GM19468 (cell line): ENCODE data around the gene PIK3R6.
"Not testable (repeated sequence)": the region's sequence is repeated elsewhere in the genome, so short reads cannot be mapped to it uniquely, and the experiment has no call there.

Experiments
- ATAC-seq: cut with Tn5 transposase; IDR thresholded peaks from one replicate; pipeline ENCODE4 v1.9.1; 2021; ENCODE audit warnings: mild to moderate bottlenecking, moderate library complexity, moderate number of reproducible peaks; ENCODE audit not compliant: unreplicated experiment; ENCODE audit errors: extremely low read depth

The PIK3R6 gene

DNA sequence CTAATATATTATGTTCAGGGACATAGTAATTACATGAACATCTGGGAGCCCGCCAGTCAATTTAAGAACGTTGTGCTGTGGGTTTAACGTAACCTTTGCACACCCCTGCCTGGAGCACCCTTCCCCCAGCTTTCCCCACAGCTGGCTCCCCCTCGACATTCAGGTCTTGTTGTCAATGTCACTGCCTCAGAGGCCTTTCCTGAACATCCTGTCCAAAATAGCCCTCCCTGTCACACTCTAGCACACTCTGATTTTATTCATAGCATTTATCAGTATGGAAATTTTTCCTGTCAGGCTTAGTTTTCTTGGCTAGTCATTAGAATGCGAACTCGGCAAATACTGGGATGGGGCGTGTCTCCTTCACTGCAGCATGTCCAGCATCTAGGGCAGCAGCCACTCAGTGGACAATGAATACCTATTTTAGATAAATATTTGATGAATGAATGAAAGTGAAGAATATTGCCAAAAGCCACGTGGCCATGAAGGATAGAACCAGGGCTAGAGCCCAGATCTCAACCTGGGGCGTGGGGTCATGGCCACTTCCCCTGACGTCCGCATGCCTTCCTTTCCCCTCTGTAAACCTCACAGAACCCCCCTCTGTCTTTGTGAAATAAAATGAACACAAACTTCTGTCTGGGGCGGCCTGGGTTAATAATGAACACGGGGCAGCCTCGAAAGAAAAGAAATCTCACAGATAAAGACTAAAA lies 10.5 kb downstream of the PIK3R6 start:
- ATAC-seq, result no peak

DNA sequence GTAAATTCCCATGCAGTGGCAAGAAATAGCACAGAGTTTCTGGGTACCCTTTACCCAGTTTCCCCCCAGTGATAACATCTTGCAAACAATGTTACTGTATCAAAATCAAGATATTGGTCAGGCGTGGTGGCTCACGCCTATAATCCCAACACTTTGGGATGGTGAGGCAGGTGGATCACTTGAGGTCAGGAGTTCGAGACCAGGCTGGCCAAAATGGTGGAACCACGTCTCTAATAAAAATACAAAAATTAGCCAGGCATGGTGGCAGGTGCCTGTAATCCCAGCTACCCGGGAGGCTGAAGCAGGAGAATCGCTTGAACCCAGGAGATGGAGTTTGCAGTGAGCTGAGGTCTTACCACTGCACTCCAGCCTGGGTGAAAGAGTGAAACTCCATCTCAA lies 11.3 kb downstream of the PIK3R6 start:
- not testable (repeated sequence) for ATAC-seq

DNA sequence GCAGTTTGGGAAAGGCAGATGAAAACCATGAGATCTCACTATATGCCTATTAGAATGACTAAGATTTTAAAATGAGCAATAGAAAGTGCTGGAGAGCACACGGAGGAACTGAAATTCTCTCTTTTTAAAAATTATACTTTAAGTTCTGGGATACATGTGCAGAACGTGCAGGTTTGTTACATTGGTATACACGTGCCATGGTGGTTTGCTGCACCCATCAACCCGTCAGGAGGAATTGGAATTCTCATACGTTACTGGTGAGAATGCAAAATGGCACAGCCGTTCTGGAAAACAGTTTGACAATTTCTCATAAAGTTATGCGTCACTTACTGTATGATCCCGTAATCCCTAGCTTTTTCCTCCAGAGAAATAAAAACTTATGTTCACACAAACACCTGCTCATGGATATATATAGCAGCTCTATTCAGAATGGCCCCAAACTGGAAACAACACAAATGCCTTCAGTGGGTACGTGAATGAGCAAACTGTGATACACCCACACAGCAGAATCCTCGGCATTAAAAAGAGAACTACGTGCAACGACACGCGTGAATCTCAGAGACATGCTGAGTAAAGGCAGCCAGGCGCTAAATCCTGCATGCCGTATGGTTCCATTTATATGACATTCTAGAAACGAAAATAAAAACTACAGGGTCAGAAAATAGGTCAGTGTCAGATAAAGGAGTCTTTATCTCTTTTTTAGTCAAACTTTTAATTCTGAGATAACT lies 11.8 kb downstream of the PIK3R6 start:
- ATAC-seq, result no peak

DNA sequence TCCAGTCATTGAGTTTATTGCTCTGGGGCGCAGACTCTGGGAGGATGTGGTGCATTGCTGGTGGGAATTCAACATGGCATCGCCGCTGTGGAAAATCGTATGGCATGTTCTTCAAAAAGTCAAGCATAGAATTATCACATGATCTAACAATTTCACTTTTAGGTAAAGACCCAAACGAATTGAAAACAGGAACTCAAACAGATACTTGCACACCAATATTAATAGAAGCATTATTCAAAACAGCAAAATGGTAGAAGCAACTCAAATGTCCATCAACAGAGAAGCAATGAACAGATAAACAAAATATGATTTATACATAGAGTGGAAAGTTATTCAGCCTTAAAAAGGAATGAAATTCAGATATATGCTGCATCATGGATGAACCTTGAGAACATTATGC lies 15.9 kb downstream of the PIK3R6 start:
- no peak for ATAC-seq

DNA sequence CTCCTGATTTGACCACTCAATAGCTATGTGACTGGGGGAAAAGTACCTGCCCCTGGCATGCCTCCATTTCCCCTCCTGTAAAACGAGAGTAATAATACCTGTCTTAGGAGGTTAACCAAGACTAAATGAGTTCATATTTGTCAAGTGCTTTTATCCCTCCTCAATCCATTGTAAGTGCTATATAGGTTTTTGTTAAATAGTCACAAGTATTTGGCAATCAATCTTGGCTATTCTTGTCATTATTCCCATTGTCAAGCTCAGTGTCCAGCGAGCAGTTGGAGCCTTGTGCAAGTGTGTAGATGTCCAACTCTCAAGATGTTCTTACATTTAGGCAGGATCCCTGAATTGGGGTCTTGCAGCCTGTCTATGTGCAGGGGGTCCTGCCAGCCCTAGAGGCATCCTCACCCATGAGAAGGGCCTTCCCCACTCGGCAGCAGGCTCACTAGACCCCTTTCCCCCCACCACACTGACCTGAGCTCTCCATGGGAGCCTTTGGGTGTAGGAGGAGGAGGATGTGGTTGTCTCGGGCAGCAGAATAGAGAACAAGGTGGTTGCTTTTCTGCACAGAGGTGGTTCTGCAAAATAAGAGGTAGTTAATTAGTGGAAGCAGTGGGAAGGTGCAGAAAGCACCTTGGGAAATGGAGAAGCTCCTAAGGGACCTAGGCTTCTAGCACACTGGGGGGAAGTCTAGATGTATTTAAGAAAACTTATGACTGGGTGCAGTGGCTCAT lies 18.0 kb downstream of the PIK3R6 start:
- ATAC-seq, result no peak

DNA sequence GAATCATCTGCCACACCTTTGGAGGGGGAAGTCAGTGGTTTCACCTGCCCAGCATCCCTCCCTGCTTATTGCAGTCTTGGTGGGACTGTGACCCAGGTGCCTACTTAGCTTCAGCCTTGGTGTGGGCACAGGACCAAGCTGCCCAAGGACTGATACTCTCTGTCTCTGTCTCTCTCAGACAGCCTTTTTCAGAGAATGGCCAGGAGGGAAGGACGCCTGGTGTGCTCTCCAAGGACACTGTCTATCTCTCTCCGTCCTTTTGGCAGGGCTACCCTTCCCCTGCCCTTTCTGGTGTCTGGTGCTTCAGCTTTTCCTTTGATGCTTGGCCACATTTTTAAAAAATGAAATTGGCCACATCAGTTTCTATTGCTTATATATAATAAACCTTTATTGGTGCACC lies 19.6 kb downstream of the PIK3R6 start:
- ATAC-seq, result no peak

DNA sequence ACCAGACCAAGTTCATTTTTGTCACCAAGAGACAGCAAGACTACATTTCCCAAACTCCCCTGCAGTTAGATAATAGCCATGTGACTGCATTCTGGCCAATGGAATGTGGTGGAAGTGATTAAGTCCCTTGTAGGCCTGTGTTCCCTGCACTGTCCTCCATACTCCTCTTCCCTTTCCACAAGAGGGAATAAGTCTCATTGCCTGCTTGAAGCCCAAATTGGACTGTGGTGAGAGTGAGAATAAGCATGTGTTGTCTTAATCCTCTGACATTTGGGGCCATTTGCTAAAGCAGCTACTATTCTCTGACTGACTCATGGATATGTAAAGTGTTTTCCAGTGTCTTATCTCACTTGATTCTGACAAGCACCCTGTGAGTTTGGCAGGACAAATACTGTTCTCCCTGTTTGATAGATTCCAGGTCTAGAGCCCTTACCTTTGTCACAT lies 20.7 kb downstream of the PIK3R6 start:
- no peak for ATAC-seq

DNA sequence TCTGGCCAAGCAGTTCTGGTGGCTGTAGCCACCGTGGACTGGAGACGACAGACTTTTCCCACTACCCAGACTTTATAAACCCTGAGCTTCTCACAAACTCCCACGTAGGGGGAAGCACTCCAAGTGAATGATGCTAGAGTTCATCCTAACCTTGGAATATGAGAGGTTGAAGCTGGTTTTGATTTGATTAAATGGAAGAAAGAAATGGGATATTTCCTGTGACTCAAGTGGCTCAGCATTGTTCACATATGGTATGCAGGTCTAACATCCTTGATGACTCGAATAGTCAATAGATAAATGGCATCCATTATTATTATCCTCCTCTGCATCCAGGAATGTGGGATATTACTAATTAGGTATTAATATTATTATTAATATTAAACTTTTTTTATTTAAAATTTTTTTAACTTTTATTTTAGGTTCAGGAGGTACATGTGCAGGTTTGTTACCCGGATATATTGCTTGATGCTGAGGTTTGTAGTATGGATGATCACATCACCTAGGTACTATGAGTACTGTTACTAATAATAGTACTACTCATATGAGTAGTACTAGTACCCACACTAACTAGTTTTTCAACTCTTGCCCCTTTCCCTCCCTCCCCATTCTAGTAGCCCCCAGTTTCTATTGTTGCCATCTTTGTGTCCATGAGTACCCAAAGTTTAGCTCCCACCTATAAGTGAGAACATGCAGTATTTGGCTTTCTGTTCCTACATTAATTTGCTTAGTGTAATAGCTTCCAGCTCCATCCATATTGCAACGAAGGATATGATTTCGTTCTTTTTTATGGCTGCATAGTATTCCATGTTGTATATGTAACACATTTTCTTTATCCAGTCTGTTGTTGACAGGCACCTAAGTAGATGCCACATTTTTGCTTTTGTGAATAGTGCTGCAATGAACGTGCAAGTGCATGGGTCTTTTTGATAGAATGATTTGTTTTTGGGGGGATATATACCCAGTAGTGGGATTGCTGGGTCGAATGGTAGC lies 22.9 kb downstream of the PIK3R6 start:
- ATAC-seq, result no peak

DNA sequence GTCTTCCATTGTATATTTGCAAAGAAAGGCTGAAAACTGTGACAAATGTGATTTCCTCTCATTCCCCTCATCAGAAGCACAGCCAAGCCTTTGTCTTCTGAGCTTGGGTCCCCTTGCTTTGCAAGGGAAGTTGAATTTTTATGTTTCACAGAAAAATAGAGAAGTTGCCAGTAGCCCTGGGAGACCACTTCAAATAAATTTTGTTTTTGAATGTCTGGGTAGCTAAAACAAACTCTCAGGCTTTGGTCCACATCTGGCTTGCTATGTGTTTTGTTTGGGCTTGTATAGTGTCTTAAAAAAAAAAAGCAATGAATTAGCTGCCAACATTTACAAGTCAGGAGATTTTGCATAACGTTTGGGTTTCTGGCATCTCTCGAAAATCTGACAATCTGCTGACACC lies 24.1 kb downstream of the PIK3R6 start:
- ATAC-seq, result no peak

DNA sequence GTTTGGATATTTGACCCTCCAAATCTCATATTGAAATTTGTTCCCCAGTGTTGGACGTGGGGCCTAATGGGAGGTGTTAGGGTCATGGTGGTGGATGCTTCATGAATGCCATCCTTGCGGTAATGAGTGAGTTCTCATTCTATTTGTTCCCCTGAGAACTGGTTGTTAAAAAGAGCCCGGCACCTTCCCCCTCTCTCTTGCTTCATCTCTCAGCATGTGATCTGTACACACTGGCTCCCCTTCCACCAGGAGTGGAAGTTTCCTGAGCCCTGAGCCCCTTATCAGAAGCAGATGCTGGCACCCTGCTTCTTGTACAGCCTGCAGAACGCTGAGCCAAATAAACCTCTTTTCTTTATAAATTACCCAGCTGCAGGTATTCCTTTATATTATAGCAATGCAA lies 25.6 kb downstream of the PIK3R6 start:
- ATAC-seq, result no peak

DNA sequence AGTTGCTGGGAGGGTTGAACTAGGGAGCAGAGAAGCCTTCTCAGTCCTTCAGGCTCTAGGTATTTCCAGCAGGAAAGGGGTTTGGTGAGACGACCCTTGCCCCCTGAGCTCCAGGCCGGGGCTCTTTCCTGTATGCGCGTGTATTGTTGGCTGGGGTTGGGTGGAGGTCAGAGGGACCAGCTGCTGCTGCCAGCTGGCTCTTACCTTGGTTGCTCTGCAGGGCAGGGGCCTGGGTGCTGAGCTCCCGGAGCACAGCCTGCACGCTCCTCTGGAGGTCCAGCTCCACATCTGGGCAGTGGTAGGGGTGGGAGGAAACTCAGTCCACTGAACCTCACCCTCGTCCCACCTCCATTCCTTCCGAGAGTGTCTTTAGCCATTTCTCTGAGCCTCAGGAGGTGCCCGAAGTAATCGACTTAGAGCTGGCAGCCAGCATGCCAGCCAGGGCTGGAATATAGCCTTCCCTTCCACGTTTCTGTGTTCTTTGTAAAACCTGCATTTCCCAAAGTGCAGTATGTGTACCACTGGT lies 28.0 kb downstream of the PIK3R6 start:
- no peak for ATAC-seq

DNA sequence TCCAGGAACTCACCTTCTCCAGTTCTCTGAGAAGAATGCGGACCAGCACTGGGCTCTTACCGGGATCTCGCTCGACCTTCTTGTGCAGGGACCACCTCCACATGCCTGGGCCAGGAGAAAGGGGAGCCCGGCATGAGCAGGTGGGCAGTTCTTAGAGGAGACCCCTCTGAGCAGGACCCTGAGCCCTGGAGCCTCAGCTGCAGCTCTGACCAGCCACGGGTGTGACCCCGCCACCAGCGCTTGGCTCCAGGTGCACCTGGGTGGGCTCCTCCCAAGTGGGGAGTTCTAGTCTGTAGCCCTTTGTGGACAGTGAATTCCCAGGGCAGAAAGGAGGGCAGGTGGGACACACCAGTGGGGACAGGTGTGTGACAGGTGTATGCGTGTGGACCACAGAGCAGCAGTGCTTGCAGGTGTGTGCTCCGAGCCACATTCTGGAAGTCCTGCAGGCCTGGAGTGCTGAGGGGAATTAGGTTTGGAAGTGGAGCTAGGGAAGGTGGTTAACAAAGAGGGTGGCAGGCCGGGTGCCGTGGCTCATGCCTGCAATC lies 28.9 kb downstream of the PIK3R6 start:
- ATAC-seq, result no peak

DNA sequence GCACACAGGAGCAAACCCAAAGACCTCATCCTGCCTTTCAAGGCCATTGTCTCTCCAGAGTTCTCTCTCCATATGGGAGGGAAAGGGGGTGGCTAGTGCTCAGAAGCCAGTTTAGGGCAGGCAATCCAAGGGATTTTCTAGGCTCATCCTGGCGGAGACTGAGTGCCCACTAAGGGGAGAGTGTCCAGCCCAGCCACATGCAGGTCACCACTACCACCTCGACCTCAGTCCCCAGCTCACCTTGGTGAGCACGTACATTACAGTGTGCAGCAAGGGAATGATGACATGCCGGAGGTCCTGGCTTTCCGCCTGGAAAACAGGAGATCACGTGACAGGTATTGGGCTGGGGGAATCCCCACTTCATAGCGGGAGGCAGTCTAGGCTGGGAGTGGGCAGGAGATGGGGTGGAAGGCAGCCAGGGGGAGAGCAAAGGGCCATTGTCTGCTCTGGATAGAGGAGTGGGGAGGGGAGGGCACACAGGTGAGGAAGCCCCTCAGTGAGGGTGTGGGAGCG lies 29.9 kb downstream of the PIK3R6 start:
- no peak for ATAC-seq

DNA sequence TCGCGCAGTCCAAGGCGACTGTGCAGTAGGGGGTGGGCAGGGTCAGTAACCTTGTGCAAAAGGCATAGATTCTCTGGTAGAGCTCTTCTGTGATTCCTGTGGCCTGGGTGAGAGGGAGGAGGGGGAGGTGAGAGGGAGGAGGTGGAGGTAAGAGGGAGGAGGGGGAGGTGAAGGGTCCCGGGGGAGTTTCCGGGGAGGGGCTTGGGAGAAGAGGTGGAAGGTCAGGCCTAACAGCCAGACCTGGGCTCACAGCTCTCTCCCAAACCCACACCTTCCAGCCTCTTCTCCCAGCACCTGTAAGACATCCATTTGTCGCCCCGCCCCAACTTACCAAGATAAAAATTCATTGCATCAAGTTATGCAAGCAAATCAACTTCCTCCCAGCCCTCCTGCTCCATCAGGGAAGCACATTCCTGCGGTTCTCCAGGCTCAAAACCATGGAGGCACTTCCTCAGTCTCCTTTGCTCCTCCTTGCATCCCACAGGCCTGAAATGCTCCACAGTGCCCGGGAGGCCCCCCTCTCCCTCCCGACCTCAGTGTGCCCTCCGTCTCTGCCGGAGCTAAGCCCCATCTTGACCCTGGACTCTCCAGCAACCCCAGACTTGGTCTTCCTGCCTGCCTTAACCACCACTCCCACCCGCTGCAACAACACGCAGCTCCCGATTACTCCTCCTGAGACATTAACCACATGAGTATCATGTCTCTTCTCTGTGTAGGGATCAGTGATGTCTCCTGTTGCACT lies 30.5 kb downstream of the PIK3R6 start:
- ATAC-seq, result no peak

DNA sequence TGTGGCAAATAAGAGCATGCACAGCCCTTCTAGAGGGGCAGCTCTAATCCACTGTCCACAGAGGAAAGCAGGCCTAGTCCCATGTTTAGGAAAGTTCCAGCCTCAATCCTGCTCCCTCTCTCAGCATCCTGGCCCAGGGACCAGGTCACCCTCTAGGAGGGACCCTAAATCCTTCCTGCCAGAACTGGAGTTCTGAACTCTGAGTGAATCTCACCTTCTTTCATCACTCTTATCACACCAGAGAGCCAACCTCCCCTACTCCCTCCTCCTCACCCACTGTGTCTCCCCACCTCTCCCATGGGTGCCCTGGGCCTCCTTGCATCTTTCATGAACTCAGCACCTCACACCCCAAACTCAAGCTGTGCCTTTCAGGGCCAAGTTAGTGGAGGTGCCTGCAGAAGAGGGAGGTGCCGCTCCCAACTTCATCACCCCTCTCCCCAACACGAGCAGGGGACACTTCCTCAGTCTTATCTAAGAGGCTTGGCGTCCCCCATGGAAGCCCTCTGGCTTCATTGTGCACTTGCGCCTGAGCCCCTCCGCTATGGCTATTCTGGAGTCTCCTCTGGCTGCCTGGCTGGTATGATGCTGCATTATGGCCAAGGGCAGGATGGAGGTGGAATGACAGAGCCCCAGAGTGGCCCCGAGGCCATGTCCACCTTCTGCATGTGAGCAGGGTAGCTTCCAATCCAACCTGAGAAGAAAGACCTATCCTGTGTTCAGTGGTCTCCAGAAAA lies 31.7 kb downstream of the PIK3R6 start:
- ATAC-seq, result no peak

DNA sequence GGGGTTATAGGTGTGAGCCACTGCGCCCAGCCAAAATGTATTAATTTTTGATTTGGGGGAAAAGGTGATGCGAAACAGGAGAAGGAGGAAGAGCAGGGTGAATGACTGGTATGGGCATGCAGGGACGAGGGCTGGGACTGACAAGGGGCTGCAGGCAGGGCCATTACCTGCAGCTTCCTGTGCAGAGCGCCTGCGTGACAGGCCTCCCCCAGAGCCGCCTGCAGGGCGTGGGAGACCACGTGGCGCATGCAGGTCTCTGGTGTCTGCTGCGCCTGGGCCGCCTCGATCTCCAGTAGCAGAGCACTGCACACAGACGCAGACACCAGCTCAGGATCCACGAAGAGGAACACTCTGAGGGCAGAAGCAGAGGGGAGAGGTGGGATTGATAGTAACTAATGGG lies 32.4 kb downstream of the PIK3R6 start:
- no peak for ATAC-seq

DNA sequence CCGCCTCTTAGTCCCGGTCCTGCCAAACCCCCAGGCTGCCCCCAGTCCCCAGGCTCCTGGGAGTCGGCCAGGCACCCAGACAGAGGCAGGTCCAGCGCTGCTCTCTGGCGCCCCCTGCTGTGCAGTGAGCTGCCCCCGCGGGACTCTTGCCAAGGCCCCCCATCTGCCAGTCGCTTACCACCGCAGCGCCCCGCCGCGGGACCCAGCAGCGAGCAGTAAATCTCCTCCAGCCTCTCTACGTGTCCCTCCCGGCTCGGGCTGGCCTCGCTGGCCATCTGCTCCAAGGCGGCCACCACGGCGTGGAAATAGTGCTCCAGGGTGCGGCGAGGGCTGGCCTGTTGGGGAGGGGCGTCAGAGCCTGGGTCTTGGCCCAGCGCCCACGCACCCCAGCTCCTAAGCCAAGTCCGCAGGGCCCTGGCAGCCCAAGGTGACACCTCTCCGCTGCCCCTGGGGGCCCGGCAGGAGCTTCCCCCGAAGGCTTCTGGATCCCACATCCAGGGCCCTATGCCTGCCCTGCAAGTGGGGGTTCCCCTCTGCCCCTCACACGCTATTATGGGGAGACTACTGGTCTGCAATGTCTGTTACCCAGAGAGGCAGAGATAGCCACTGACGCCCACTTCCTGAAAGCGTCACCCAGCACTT lies 34.6 kb downstream of the PIK3R6 start:
- no peak for ATAC-seq
